NOMO-1 (cell line): ENCODE data around the gene FIGNL1.

ENCODE experiments used
- DNase-seq, 2 experiments: peaks; one replicate each; lab custom pipeline; 2025; ENCODE audit not compliant: unreplicated experiment in 2 of 2; lab: John Stamatoyannopoulos, UW

FIGNL1 gene

GRCh38 chr7:50431722-50432305, 18.3 kb downstream of the FIGNL1 start:
- DNase-seq = no peak

- no peak for DNase-seq
Measured at GRCh38 chr7:50431316-50431715, 18.8 kb downstream of the FIGNL1 start.

- DNase-seq = no peak
Measured at GRCh38 chr7:50428911-50429310, 21.2 kb downstream of the FIGNL1 start.

- DNase-seq = no peak
Measured at GRCh38 chr7:50427518-50427917, 22.6 kb downstream of the FIGNL1 start.

GRCh38 chr7:50426280-50427045, 23.7 kb downstream of the FIGNL1 start:
- DNase-seq = no peak

GRCh38 chr7:50425318-50425717, 24.8 kb downstream of the FIGNL1 start:
- no peak for DNase-seq

GRCh38 chr7:50423860-50424259, 26.3 kb downstream of the FIGNL1 start:
- no peak for DNase-seq

- DNase-seq = no peak
Measured at GRCh38 chr7:50422858-50423257, 27.3 kb downstream of the FIGNL1 start.

- DNase-seq = no peak
Measured at GRCh38 chr7:50421043-50421442, 29.1 kb downstream of the FIGNL1 start.

- no peak for DNase-seq
Measured at GRCh38 chr7:50418526-50419290, 31.4 kb downstream of the FIGNL1 start.

- peak; percentile 71 to 76 for DNase-seq
Measured at GRCh38 chr7:50418086-50418515, 32.0 kb downstream of the FIGNL1 start.

GRCh38 chr7:50416527-50417182, 33.5 kb downstream of the FIGNL1 start:
- DNase-seq = peak; percentile 81 to 91

- no peak for DNase-seq
Measured at GRCh38 chr7:50415844-50416364, 34.2 kb downstream of the FIGNL1 start.

- DNase-seq = no peak
Measured at GRCh38 chr7:50413561-50413960, 36.6 kb downstream of the FIGNL1 start.

GRCh38 chr7:50412973-50413372, 37.2 kb downstream of the FIGNL1 start:
- DNase-seq = peak; percentile 78 to 79

- no peak for DNase-seq
Measured at GRCh38 chr7:50411332-50411731, 38.8 kb downstream of the FIGNL1 start.

- peak; percentile 64 to 86 for DNase-seq
Measured at GRCh38 chr7:50409856-50410745, 40.0 kb downstream of the FIGNL1 start.

GRCh38 chr7:50406935-50407334, 43.2 kb downstream of the FIGNL1 start:
- DNase-seq = no peak

- DNase-seq = peak in 1 of 2 experiments; percentile 8
Measured at GRCh38 chr7:50405221-50405620, 44.9 kb downstream of the FIGNL1 start.

- DNase-seq = no peak
Measured at GRCh38 chr7:50404392-50404791, 45.8 kb downstream of the FIGNL1 start.
